ENCODE data around the gene THSD8.

- peak in 1 of 7 experiments; percentile 68 for TF ChIP-seq CTCF (IDR thresholded peaks at IDR 0.05)
- TF ChIP-seq POLR2A (IDR thresholded peaks at IDR 0.05): no peak
Observed at GRCh38 chr19:12838182-12838885, 36.5 kb downstream of the THSD8 start, which contains the start of gene MAST1.
